Measurements from ENCODE around the gene ADAMTS2.

The ADAMTS2 gene

DNA sequence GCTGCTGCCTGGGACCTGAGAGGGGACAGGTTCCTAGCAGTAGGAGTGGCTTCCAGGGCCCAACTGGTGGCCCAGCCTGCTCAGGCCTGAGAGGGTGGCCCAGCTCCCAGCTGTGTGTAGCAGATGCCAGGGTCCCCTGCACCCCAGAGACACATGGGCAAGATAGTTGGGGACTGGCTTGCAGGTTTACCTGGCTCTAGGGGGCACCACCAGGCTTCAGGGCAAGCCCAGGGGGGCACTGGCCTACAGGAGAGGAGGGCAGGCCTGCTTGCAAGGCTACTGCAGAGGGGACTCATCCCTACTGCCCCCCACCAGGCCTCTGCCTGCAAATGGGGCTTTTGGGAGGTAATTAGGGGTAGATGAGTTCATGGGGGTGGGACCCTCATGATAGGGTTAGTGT, 161.8 kb downstream of the ADAMTS2 start:
- TF ChIP-seq, protein P1, sequence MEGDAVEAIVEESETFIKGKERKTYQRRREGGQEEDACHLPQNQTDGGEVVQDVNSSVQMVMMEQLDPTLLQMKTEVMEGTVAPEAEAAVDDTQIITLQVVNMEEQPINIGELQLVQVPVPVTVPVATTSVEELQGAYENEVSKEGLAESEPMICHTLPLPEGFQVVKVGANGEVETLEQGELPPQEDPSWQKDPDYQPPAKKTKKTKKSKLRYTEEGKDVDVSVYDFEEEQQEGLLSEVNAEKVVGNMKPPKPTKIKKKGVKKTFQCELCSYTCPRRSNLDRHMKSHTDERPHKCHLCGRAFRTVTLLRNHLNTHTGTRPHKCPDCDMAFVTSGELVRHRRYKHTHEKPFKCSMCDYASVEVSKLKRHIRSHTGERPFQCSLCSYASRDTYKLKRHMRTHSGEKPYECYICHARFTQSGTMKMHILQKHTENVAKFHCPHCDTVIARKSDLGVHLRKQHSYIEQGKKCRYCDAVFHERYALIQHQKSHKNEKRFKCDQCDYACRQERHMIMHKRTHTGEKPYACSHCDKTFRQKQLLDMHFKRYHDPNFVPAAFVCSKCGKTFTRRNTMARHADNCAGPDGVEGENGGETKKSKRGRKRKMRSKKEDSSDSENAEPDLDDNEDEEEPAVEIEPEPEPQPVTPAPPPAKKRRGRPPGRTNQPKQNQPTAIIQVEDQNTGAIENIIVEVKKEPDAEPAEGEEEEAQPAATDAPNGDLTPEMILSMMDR (IDR thresholded peaks at IDR 0.05; ENCODE audit: low read depth, low read length): no peak

DNA sequence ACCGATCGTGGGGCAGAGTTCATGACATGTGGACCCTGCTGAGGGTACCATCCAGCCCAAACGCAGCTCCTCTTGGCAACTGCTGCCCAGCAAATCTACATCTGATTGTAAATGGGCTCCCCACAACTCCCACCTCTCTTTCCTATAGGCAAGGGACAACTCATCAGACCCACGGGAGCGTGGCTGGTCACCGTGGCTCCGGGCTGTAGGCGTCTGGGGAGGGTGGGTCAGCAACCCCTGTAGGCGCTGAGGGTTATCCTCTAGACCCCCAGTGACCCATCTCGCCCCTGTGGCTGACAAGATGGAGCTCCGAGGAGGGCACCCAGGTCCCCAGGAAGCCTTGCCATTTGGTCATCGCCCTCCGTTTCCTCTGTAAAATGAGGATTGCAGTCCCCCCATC, 162.7 kb downstream of the ADAMTS2 start:
- TF ChIP-seq, protein P1 (IDR thresholded peaks at IDR 0.05; ENCODE audit: low read depth, low read length): no peak
- DNase-seq (ENCODE audit: extremely low read depth, low read depth): no peak

More for the DNA sequence above, 161.8 kb downstream of the ADAMTS2 start:
- DNase-seq (ENCODE audit: extremely low read depth, low read depth): no peak

DNA sequence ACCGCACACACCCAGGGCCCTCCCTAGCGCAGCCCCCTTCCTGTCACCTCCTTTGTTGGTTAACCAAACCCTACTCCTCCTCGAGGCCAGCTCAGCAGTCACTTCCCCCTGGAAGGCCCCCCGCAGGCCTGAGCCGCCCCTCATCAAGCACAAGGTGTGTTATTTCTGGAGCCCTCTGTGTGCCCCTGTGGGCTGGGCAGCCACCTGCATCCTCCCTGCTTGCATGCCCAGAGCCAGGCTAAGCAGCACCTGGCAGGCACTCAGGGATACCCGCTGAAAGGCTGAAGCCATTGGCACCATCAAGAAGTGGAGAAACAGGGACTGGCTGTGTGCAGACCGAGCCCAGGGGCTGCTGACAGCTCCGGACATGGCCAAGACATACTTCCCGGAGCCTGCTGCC, 163.3 kb downstream of the ADAMTS2 start:
- TF ChIP-seq, protein P1 (IDR thresholded peaks at IDR 0.05; ENCODE audit: low read depth, low read length): no peak
- DNase-seq (ENCODE audit: extremely low read depth, low read depth): no peak

DNA sequence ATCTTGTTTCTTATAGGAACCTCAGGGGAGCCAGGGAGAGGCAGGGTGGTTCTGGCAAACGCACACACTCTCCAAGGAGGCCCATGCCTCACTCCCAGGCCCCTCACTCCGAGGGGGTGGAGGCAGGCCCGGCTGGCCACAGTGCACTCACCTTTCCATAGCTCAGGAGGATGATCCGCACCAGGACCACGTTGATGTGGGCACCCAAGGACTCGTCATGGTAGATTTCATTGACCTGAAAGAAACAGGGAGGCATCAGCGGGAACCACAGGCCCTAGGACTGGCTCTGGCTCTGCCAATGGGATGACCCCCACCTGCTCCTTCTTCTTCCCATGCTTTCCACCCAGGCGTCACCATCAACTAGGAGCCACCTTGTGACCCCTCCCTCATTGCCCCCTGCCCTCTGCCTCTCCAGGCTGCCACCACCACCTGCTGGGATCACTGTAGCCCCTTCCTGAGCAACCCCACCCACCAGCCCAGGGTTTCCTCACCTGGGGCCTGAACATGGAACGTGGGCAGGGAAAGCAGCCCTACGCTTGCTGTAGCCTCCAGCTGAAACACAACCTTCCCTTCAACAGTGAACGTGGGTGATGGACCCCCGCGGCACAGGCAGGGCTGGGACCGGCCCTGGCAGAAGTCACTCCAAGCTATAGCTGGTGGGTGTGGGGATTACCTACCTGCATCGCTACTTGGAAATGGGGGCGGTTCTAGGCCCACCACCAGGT, 164.2 kb downstream of the ADAMTS2 start:
- DNase-seq (ENCODE audit: extremely low read depth, low read depth): no peak
- TF ChIP-seq, protein P1 (IDR thresholded peaks at IDR 0.05; ENCODE audit: low read depth, low read length): no peak

DNA sequence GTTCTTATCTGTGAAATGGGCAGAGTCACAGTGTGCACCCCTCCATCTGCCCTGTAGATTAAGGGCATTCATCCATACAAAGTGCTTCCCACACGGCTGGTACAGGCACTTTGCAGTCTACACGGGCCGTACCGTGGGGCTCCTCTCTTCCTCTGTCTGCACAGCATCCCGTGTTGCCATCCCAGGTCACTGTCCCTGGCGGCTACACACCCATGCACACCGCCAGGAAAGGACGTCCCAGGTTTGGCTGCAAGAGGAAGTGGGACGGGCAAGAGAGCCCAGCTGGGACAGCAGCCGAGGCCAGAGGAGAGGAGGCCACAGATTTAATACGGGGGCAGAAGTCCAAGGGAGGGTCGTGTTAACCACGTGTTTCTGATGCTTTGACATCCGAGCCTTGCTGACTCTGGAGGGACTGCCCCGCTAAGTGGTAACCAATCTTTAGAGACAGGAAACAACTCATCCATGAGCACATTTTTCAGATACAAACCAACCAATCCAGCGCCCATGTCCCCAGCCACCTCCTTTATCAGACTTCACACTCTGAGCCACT, 165.1 kb downstream of the ADAMTS2 start:
- TF ChIP-seq, protein P1 (IDR thresholded peaks at IDR 0.05; ENCODE audit: low read depth, low read length): no peak
- no peak for DNase-seq (ENCODE audit: extremely low read depth, low read depth)

DNA sequence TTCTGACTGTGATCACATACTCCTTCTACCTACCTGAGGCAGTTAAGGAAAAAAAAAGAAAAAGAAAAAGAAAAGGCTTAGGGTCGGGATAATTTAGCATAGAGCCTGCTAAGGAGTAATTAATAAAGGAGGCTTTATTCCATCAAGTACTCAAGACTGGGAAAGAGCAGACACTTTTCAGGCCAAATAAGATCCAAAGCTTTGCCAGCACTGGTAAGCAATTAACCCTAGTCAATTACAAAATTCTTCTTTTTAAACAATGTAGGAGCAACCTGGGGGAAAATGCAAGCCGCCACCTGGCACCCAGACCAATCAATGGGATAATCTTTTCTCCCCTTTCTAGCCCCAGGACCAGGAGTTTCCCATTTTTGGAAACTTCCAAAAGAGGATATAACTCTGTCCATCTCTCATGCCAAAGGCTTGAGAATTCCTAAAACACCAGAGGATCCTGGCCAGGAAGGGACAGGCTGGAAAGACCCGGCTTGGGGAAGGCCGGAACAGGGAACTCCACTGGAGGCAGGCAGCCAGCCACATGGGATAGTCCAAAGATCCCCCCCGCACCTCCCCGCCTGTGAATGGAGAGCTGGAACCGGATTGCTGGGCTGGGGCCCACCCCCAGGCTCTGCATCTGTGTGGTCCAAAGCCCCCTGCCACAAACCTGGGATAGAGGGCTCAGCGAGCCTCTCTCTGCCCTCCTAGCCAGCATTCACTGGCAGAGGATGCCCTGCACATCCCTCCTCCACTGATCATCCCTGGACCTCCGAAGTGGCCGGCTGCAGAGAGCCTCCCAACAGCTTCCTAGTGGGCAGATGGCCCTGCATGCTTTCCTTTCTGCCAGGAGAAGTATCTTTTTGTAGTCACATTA, 167.3 kb downstream of the ADAMTS2 start:
- DNase-seq (ENCODE audit: extremely low read depth, low read depth): no peak
- TF ChIP-seq, protein P1 (IDR thresholded peaks at IDR 0.05; ENCODE audit: low read depth, low read length): no peak
